SHP77 (cell line): ENCODE data around the gene IL1RAPL2.
"Not testable (repeated sequence)": the region's sequence is repeated elsewhere in the genome, so short reads cannot be mapped to it uniquely, and the experiment has no call there.

Experiments used
- DNase-seq, 2 experiments: peaks; one replicate each; lab custom pipeline; 2025; lab: John Stamatoyannopoulos, UW

IL1RAPL2 gene

GRCh38 chrX:105805655-105806054 lies 1239.7 kb downstream of the IL1RAPL2 start:
- DNase-seq, result not testable (repeated sequence)

GRCh38 chrX:105816517-105816916 lies 1250.5 kb downstream of the IL1RAPL2 start:
- DNase-seq, result no peak
